GM19324 (cell line): Measurements from ENCODE around the gene SYNM.

Source experiments
- ATAC-seq: cut with Tn5 transposase; IDR thresholded peaks from one replicate; pipeline ENCODE4 v1.9.1; 2021; ENCODE audit warnings: mild to moderate bottlenecking, moderate library complexity; ENCODE audit not compliant: unreplicated experiment, low FRiP score

SYNM gene

GRCh38 chr15:99135194-99135593 is 30.3 kb downstream of the SYNM start:
- no peak for ATAC-seq

GRCh38 chr15:99137111-99137546 is 32.2 kb downstream of the SYNM start:
- ATAC-seq, result no peak

DNA sequence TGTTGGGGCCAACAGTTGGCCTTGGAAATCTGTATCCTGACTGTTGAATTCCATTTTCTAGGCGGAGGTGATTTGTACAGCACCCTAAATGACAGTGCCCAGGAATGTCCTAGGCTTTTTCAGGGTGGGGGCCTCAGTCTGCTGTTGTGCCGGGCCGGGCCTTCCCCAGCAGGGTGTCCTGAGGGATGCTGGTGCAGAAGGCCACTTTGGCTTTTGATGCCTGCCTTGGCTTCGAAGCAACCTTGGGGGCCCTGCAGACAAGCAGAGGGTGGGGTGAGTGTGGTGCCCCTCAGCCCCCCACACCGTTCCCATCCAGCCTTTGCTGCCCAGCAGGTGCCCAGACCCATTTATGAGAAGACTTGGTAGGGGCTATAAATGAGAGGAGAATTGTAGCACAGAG is 33.0 kb downstream of the SYNM start:
- no peak for ATAC-seq

GRCh38 chr15:99138491-99138982 is 33.7 kb downstream of the SYNM start:
- ATAC-seq, result no peak

- ATAC-seq, result no peak
These were observed 34.4 kb downstream of the SYNM start for GRCh38 chr15:99139276-99139675.

- ATAC-seq, result no peak
These were observed 35.7 kb downstream of the SYNM start for GRCh38 chr15:99140590-99140989.

DNA sequence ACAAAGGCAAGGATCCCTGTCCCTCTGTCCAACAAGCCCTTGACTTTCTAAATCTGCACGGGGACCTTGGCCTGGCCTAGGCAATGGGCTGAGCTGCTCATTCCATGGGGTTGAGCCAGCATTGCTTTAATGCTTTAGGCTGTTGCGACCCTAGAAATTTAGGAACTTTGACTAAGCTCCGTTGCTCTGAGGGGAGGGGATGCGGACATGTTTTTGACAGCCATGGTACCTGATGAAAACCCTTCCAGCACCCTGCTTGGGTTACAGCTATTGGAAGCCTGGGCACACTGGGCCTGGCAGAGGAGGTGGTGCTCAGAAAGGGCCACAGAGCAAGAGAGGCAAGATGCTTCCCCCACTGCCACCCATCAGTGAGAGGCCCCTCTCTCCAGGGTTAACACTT is 37.1 kb downstream of the SYNM start:
- no peak for ATAC-seq

DNA sequence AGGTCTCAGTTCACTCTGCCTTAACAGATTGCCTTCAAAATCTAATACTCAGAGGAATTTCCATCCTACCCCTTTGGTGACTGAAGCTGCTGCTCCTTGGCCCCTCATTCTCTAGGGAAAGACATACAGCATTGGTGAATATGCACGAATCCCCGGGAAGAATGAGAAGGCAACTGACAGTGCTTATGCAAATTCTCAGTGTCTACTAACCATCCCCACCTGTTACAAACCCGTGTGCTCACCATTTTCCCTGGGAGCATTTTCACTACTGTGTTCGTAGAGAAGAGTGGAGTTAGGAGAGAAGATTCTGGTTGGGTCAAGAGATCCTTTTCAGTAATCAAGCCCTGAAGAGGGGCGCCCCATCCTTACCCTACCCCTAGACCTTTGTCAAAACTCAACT is 37.7 kb downstream of the SYNM start:
- ATAC-seq, result no peak

DNA sequence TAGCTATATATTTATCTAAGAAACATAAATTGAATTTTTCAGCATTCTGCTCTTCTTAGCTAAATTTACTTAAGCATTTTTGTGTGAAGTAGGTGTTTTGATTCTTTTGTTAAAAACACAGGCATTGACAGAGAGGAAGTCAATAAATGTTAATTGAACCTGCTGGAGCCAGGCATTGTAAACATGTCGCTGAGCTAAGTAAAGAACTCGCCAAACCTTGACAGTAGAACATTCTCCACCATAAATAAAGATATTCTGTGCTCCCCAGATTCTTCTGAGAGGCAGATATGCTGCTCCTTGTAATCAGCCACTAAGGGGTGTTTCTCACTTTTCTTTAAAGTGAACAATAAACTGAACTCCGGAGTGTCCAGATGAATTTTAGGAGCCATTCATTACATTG is 38.4 kb downstream of the SYNM start:
- no peak for ATAC-seq

DNA sequence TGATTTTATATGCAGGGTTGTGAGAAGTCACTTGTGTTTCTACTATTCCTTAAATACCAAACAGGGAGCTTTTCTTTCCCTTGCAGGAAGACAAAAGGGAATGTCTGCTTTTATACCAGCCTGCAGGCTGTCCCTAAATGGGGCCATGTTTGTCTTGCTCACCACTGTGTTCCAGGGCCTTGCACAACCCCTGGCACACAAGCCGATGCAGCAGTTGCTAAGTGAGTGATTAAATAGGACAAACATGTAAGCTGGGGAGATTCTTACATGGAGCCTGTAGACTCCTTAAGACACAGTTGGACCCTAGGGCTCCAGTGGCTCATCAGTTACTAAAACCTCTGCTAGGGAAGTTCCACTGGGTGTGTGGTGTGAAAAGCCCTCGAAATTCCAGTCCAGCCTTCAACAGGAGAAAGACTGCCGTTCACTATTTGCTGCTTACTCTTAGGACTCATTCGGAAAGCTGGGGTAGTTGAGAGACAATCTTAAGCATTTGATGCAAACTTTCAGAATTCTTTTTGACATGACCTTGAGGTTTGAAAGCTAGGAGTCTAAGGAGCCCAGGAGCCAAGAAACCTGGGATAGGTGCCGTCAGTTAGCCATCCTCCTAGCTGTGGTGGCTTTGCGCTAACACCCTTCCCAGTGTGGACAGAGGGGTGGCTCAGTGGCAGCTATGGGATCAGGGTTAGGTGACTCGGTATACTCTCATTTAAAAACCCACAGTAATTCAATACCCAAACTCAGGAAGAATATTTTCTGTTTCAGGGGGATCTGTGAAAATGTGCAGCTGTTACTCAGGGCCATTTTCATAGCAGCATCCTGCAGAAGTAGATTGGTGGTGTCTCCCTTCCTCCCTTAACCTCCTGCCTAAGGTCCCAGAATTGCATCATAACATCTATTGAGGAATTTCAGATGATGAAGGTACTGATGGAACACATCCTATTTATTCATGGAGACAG is 39.1 kb downstream of the SYNM start:
- no peak for ATAC-seq

- ATAC-seq, result no peak
These were observed 40.1 kb downstream of the SYNM start for GRCh38 chr15:99145005-99145404.

- ATAC-seq, result no peak
These were observed 40.9 kb downstream of the SYNM start for GRCh38 chr15:99145778-99146177.

DNA sequence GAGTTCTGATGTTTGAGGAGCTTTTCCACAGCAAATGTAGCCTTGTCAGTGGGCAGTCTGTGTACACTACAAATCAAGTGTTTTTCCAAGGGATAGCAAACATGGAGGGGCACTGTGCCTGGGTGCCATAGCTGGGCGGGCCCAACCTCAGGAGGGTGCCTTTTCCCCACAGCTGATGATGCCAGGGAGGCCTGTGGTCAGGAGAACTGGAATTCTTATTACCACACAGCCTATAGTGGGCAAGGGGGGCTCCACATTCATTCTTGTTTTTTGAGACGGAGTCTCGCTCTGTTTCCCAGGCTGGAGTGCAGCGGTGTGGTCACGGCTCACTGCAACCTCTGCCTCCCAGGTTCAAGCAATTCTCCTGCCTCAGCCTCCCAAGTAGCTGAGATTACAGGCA is 41.8 kb downstream of the SYNM start:
- ATAC-seq, result no peak

GRCh38 chr15:99148851-99149276 is 44.0 kb downstream of the SYNM start:
- ATAC-seq, result no peak

DNA sequence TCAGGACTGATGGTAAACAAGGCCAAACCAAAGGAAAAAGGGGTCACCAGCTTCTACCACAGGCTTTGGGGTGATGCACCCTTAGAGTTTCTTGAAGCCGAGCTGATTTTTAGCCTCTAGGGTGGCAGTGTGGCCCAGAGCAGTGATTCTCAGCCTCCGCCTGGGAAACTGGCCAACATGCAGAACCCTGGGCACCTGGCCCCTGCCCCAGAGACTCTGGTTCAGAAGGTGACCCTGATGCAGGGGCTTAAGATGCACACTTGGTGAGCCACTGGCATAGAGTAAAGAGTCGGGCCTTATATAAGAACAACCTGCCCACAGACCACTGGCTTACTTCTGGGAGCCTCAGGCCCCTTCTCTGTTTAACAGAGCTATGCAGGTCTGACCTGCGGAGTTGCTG is 44.5 kb downstream of the SYNM start:
- ATAC-seq, result no peak

- no peak for ATAC-seq
These were observed 46.3 kb downstream of the SYNM start for GRCh38 chr15:99151156-99151555.

- ATAC-seq, result no peak
These were observed 48.2 kb downstream of the SYNM start for GRCh38 chr15:99153026-99153535.

GRCh38 chr15:99154271-99154670 is 49.4 kb downstream of the SYNM start:
- no peak for ATAC-seq

DNA sequence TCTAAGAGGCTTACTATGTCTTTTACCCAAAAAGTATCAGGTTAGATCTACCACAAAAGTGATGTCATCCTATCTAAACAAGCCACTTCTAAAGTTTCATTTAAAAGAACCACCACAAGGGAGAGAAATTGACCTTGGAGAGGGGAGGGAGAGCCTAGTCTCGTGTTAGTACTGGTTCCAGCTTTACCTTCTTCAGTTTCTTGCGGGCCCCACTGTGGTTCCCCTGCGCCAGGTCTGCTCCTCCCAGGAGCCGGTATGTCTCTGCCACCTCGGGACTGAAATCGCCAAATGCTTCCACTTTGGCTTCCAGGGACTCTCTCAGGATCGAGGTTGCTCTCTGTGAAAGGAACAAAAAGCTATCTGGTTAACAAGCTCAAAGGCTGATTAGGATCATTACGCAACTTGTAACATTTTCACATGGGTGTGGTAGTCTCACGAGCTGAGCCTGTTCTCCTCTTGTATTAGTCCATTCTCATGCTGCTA is 51.1 kb downstream of the SYNM start:
- no peak for ATAC-seq

GRCh38 chr15:99157456-99157855 is 52.6 kb downstream of the SYNM start:
- ATAC-seq, result no peak

DNA sequence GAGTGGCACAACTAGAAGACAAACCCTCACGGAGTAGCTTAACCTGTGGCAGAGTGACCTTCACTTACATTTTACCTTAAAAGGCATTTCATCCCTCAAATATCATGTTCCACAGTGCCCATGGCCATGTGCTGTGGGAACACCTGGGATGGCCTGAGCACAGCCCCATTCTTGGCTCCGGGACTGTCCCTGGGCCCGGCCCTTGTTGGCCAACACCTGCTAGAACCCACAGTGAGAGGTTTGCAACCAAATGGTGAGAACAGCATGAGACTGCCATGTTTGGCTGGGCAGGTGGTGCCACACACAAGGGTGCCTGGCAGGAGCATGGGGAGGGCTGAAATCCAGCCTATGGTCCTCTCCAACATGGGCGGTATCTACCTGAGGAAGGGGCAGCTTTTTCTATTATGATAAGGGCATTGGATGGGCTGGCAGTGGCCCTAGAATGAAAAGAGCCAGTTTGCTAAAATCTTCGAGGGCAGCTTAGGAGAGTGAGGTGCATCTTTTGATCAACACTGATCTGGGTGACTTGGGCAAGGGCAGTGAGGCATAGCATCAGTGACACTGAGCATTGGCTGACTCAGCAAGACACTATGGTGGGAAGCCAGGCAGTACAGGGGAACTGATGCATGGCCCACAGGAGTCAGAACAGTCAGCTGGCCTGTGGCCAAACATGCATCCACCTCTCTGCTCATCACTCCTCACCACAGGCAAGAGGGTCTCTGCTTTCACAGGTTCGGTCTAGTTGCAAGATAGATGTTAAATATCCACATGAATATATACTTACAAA is 53.9 kb downstream of the SYNM start:
- ATAC-seq, result no peak
